ENCODE data around the gene DRP2.
"Not testable (repeated sequence)": the region's sequence is repeated elsewhere in the genome, so short reads cannot be mapped to it uniquely, and the experiment has no call there.

- not testable (repeated sequence) for TF ChIP-seq CTCF (conservative IDR thresholded peaks at IDR 0.05; ENCODE audit: low read depth, low read length); EZH2 (IDR thresholded peaks at IDR 0.05; ENCODE audit: borderline replicate concordance, low read depth, low read length, poor library complexity, severe bottlenecking)
These were observed 76.0 kb downstream of the DRP2 start for GRCh38 chrX:101295603-101296002.
